ENCODE measurements around the gene TMEM72.

Gene TMEM72

GRCh38 chr10:44981172-44982113, 70.3 kb downstream of the TMEM72 start:
- DNase-seq, result no peak

GRCh38 chr10:44982114-44982460, 71.0 kb downstream of the TMEM72 start:
- DNase-seq, result no peak

GRCh38 chr10:44982496-44982895, 71.4 kb downstream of the TMEM72 start:
- DNase-seq, result no peak

GRCh38 chr10:44983066-44983894, 72.1 kb downstream of the TMEM72 start:
- DNase-seq, result no peak

GRCh38 chr10:44983895-44984278, 72.8 kb downstream of the TMEM72 start:
- no peak for DNase-seq

GRCh38 chr10:44984671-44985101, 73.5 kb downstream of the TMEM72 start:
- no peak for DNase-seq

- DNase-seq, result no peak
Observed at GRCh38 chr10:44985175-44985681, 74.1 kb downstream of the TMEM72 start.

- DNase-seq, result no peak
Observed at GRCh38 chr10:44986179-44986578, 75.0 kb downstream of the TMEM72 start.
